GM12864 (cell line): Measurements from ENCODE around the gene MCRIP1.

Experiments
- DNase-seq: peaks from one replicate; pipeline ENCODE4 v3.0.0-alpha.2; 2011; ENCODE audit warnings: low read depth
- H3K4me3 ChIP-seq: 2 replicates; pipeline ENCODE4 v1.5.1; 2011; ENCODE audit warnings: mild to moderate bottlenecking, low read depth, low read length, control low read depth
- TF ChIP-seq, protein P1 (sequence below): IDR thresholded peaks from 2 replicates; pipeline ENCODE4 v1.5.1; 2011; ENCODE audit warnings: low read depth, mild to moderate bottlenecking, moderate library complexity, low read length, control low read depth, inconsistent platforms; ENCODE audit errors: missing control alignments

MCRIP1 gene

DNA sequence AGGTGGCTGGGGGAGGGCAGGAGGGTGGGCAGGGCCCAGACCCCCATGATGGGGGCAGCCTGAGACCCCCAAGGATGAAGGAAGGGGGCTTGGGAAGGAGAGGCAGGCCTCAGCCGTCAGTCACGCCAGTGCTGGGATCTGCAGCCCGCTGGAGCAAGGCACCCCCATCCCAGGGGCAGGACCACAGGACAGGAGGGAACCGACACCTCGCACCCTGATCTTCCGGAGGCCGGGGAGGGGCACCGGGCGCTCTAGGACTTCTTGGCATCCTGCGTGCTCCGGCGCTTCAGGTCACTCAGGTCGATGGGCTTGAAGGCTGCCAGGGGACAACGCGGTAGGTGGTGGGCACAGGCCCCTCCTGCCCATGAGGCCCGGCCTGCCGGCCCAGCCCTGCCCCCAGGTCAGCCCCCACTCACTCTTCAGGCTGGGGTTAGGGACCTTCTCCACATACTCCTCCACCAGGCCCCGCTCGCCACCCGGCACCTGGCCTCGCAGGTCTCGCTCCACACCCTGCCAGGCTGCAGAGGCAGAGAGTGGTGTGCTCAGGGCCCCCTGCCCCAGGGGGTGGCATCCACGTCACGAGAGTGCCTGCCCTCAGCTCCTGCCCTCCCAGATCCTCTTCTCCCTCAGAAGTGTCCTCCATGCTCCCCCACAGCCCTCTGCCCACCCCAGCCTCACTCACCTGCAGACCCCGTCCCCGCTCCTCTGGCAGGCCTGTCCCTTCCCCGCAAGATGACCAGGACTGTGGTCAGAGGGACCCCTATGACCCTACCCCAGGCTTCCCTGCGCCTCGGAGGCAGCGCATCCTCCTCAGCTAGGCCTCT, 9.9 kb downstream of the MCRIP1 start:
- TF ChIP-seq, protein P1, sequence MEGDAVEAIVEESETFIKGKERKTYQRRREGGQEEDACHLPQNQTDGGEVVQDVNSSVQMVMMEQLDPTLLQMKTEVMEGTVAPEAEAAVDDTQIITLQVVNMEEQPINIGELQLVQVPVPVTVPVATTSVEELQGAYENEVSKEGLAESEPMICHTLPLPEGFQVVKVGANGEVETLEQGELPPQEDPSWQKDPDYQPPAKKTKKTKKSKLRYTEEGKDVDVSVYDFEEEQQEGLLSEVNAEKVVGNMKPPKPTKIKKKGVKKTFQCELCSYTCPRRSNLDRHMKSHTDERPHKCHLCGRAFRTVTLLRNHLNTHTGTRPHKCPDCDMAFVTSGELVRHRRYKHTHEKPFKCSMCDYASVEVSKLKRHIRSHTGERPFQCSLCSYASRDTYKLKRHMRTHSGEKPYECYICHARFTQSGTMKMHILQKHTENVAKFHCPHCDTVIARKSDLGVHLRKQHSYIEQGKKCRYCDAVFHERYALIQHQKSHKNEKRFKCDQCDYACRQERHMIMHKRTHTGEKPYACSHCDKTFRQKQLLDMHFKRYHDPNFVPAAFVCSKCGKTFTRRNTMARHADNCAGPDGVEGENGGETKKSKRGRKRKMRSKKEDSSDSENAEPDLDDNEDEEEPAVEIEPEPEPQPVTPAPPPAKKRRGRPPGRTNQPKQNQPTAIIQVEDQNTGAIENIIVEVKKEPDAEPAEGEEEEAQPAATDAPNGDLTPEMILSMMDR, result no peak
- no peak for DNase-seq
- no peak overlapping the region for H3K4me3 ChIP-seq

GRCh38 chr17:81822312-81822637, 10.8 kb downstream of the MCRIP1 start:
- no peak overlapping the region for H3K4me3 ChIP-seq
- TF ChIP-seq, protein P1, result no peak
- DNase-seq, result no peak

DNA sequence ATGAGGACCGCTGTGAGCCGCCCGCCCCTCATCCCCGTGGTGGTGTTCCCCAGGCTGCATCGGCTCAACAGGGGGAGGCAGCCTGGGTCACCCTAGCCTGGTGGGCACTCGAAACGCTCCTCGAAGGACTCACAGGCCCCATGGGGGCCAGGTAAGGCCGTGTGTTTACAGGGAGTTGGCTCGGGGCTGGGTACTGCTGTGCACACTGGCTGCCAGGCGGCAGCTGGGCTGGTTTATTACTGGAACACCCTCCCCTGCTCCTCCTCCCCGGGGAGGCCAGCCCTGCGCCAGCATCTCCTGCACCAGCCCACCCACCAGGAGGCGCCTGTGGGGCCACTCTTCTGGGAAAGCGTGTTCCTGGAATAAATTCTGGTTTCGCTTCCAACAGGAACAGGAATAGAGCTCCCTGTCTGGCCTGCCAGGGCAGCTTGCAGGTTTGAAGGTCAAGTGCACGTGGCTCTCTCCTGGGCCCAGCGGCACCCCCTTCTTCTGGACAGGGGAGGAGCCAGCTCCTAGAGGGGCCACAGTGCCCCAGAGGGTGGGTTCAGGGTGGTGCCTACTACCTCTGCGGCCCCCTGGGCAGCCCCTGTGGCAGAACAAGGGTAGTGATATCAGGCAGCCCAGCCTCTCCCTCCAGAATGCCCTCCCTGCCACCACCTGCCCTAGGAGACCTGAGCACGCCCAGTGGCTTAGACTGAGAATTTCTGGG, 11.3 kb downstream of the MCRIP1 start:
- no peak overlapping the region for H3K4me3 ChIP-seq
- TF ChIP-seq, protein P1, result no peak
- DNase-seq, result no peak

DNA sequence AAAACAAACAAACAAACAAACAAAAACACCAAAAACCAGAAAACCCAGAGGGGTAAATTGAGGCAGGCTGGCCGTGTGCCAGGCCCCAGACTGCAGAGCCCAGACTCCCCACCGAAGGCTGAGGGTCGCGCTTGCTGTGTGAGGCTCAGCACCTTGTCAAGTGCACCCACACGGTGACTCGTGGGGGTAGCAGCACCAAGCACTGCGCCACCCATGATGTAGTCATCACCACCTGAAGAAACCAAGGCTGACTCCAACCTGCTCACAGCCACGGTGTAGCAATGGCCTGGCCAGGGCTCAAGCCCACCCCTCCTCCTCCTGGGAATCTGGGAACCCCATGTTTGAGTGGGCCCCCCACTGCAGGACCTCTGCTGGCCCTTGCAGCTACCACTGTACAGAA, 11.9 kb downstream of the MCRIP1 start:
- DNase-seq, result no peak
- H3K4me3 ChIP-seq, result no peak overlapping the region
- TF ChIP-seq, protein P1, result no peak

GRCh38 chr17:81819708-81820107, 13.4 kb downstream of the MCRIP1 start:
- TF ChIP-seq, protein P1, result no peak
- H3K4me3 ChIP-seq, result no peak overlapping the region
- no peak for DNase-seq

GRCh38 chr17:81817758-81818147, 15.3 kb downstream of the MCRIP1 start:
- TF ChIP-seq, protein P1, result no peak
- DNase-seq, result no peak
- no peak overlapping the region for H3K4me3 ChIP-seq
